Esophagus muscularis mucosa (tissue), 4 donors: ENCODE data around the gene GRK5. TPM values are rescaled to one million over a fixed set of nuclear protein-coding genes. Genes with fewer than 3 reads are reported as not detected.

Source experiments
- DNase-seq: peaks from one replicate; pipeline ENCODE4 v3.0.0-alpha.2; 2017; ENCODE audit errors: extremely low spot score
- H3K27ac ChIP-seq, 4 donors: fragments of 200-600 bp; sonication (generic); replicated peaks in 1 of 4; 1 replicate in 3 of 4; 2 replicates in 1 of 4; pipeline ENCODE4 v1.5.1; 2016 to 2019; ENCODE audit warnings: mild to moderate bottlenecking in 1 of 4
- H3K27me3 ChIP-seq, 4 donors: fragments of 200-600 bp; sonication (generic); one replicate each; pipeline versions ENCODE4 v1.5.1 to v1.6.0; 2016 to 2019
- H3K36me3 ChIP-seq, 4 donors: fragments of 200-600 bp; sonication (generic); one replicate each; pipeline ENCODE4 v1.5.1; 2016 to 2019
- H3K4me1 ChIP-seq, 4 donors: fragments of 200-600 bp; sonication (generic); one replicate each; pipeline ENCODE4 v1.5.1; 2016 to 2019
- H3K4me3 ChIP-seq, 4 donors: fragments of 200-600 bp; sonication (generic); 1 replicate in 2 of 4; 2 replicates in 2 of 4; pipeline ENCODE4 v1.5.1; 2016 to 2019; ENCODE audit warnings: mild to moderate bottlenecking in 4 of 4, moderate library complexity in 1 of 4
- H3K9me3 ChIP-seq, 4 donors: fragments of 200-600 bp; sonication (generic); 1 replicate in 3 of 4; 2 replicates in 1 of 4; pipeline ENCODE4 v1.5.1; 2016 to 2019
- CTCF ChIP-seq, 3 experiments: fragments of 200-600 bp in 2 of 3; fragments of 450-650 bp in 1 of 3; sonication (generic) in 2 of 3; IDR thresholded peaks; one replicate each; pipeline ENCODE4 v1.5.1; 2017 to 2019; ENCODE audit warnings: antibody characterized with exemption in 3 of 3, mild to moderate bottlenecking in 2 of 3, moderate library complexity in 1 of 3
- EP300 ChIP-seq: sonication (generic); formaldehyde crosslinking; IDR thresholded peaks from one replicate; pipeline ENCODE4 v1.6.1; 2017; ENCODE audit warnings: antibody characterized with exemption
- POLR2A ChIP-seq: fragments of 450-650 bp; IDR thresholded peaks from one replicate; pipeline ENCODE4 v1.6.1; 2017; ENCODE audit warnings: antibody characterized with exemption, moderate library complexity, mild to moderate bottlenecking, low read depth
- POLR2AphosphoS5 ChIP-seq, 2 donors: sonication (generic); formaldehyde crosslinking; IDR thresholded peaks; one replicate each; pipeline ENCODE4 v1.6.1; 2017; ENCODE audit warnings: antibody characterized with exemption in 2 of 2
- WGBS: methylation state at CpG from one replicate; pipeline ENCODE4 v1.1.5; 2018; 5-methylcytosine and 5-hydroxymethylcytosine counted together
- intact Hi-C: fragments of 100-400 bp; cut with DNase I; formaldehyde crosslinking; loops from one replicate; pipeline ENCODE4 v1.15.1; 2023
- total RNA-seq, 4 donors: library from RNA; depleted of rRNA; stranded (reverse); fragments of >200 nt; gene quantifications; one replicate each; pipeline versions ENCODE4 v1.1.0 to v1.2.1, GENCODE V29; 2016

The GRK5 gene
- total RNA-seq, 4 donors from 2014 or later = 39.6 to 64.4 (median 50.7) TPM

DNA sequence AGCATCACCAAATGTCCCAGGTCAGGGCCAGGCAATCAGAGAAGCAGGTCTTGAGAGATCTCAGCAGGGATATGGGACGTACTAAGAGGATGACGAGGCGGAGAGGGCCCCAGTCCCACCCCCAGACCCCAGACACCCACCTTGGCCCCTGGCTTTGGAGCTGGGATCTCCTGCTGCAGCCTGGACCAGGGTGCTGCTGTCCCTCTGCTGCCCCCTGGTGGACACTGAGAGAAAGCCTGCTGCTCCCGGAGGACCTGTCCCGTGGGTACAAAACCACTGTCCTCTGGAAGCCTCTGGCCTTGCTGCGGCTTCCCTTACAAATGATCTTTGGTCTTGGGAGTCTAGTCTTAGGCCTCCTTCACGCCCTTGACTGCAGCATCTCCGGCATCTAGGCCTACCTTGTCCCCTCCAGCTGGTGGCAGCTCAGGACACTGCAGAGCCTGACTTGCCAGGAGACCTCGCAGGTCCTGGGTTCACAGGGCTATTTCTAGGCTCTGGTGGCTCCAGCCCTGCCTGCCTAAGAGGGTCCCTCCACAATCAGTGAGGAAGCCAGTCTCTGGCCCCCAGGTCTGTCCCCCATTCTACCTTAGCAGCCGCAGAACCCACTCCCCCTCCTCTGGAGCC lies 238.1 kb downstream of the GRK5 start:
- DNase-seq = peak; percentile 95
- Histone ChIP-seq H3K9me3 (no peaks in the 10 kb centered on the region), H3K27me3 (no peaks in the 10 kb centered on the region), H3K4me1 (peaks cover 18 to 36% (median 30%) of the 10 kb centered on the region in 4 donors), H3K27ac (peak overlapping the region in 1 of 4 donors; percentile 30), H3K36me3 (peaks cover 8 to 80% (median 65%) of the 10 kb centered on the region in 4 donors), H3K4me3 (no peak overlapping the region)
- 25% methylated on average over 4 of the region's 10 CpGs for WGBS
- intact Hi-C loops = loop anchor here (1.0 kb wide), 1 partner anchor 246 kb away; no protein-coding TSS in a partner anchor
- TF ChIP-seq POLR2A (no peak), CTCF (IDR thresholded peaks at IDR 0.05) (peak; percentile 91 to 98 (median 98)), EP300 (no peak), POLR2AphosphoS5 (IDR thresholded peaks at IDR 0.05) (peak in 1 of 2 donors; percentile 54)

DNA sequence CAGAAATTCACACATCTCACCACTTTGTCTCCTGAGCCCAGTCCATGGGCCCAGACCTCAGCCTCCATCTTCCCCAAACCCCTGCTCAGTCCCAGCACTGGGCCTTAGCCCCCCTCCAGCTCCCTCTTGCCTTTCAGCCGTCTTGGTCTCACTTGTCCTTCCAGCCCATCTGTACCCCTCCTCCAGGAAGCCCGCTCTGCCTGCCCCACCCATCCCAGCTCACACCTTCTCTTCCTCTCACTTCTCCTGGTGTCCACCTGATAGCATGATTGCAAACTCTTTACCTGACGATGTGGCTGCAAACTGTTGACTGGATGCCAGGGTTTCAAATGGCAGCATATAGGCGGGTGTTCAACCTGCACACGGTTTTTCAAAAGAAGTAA lies 238.6 kb downstream of the GRK5 start:
- no peak overlapping the region for H3K4me3 ChIP-seq
- intact Hi-C loops = loop anchor here (1.0 kb wide), 1 partner anchor 247 kb away; no protein-coding TSS in a partner anchor
- TF ChIP-seq POLR2A = no peak
- no peak for TF ChIP-seq POLR2AphosphoS5 (IDR thresholded peaks at IDR 0.05)
- TF ChIP-seq CTCF (IDR thresholded peaks at IDR 0.05) = no peak
- TF ChIP-seq EP300 = no peak
- no peaks in the 10 kb centered on the region for H3K27me3 ChIP-seq
- H3K36me3 ChIP-seq = peaks cover 8 to 79% (median 69%) of the 10 kb centered on the region in 4 donors
- no peak overlapping the region for H3K27ac ChIP-seq
- 93% methylated on average over 5 of the region's 5 CpGs for WGBS
- peaks cover 14 to 36% (median 27%) of the 10 kb centered on the region in 4 donors for H3K4me1 ChIP-seq
- no peaks in the 10 kb centered on the region for H3K9me3 ChIP-seq
- no peak for DNase-seq

GRCh38 chr10:119446441-119447277 lies 239.3 kb downstream of the GRK5 start:
- DNase-seq = no peak
- H3K4me3 ChIP-seq = no peak overlapping the region
- no peaks in the 10 kb centered on the region for H3K27me3 ChIP-seq
- H3K36me3 ChIP-seq = peaks cover 8 to 82% (median 73%) of the 10 kb centered on the region in 4 donors
- TF ChIP-seq POLR2A (no peak), EP300 (no peak), POLR2AphosphoS5 (IDR thresholded peaks at IDR 0.05) (no peak), CTCF (IDR thresholded peaks at IDR 0.05) (no peak)
- no peak overlapping the region for H3K27ac ChIP-seq
- intact Hi-C loops = no loop called here
- H3K9me3 ChIP-seq = no peaks in the 10 kb centered on the region
- H3K4me1 ChIP-seq = peaks cover 6 to 29% (median 20%) of the 10 kb centered on the region in 4 donors
- 89% methylated on average over 12 of the region's 21 CpGs for WGBS

DNA sequence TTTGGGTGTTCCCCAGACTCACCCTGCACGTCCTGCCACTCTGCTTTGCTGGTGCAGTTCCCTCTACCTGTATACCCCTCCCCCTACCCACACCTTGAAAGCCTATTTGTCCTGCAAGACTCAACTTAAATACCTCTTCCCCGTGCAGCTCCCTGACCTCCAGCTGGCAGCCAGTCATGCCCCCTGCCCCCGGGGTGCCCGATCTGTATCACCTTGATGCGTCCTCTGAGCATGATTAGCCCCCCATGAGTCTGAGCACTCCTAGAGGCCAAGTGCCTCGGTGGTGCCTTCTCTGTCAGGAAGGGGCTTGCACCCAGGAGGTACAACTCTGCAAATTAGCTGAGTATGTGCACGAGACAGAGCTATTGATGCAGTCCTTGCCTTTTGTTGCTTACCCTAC lies 240.1 kb downstream of the GRK5 start:
- intact Hi-C loops = no loop called here
- no peaks in the 10 kb centered on the region for H3K9me3 ChIP-seq
- TF ChIP-seq POLR2AphosphoS5 (IDR thresholded peaks at IDR 0.05) = no peak
- no peak for TF ChIP-seq EP300
- no peak for TF ChIP-seq POLR2A
- no peak for TF ChIP-seq CTCF (IDR thresholded peaks at IDR 0.05)
- 88% methylated on average over 7 of the region's 7 CpGs for WGBS
- H3K27ac ChIP-seq = no peak overlapping the region
- H3K4me3 ChIP-seq = no peak overlapping the region
- no peaks in the 10 kb centered on the region for H3K27me3 ChIP-seq
- H3K4me1 ChIP-seq = peaks cover 0 to 22% (median 12%) of the 10 kb centered on the region in 4 donors
- H3K36me3 ChIP-seq = peaks cover 9 to 84% (median 74%) of the 10 kb centered on the region in 4 donors
- no peak for DNase-seq
